Stimulated activated CD4-positive, alpha-beta T cell treated with anti-CD3 and anti-CD28 coated beads, Interleukin-2, amount 100 ng/mL, for 24 hours (primary cell): ENCODE data around the gene CRIM1.

Experiments
- DNase-seq, 2 donors: peaks; one replicate each; pipeline ENCODE4 v3.0.0-alpha.2; 2020

Gene CRIM1

DNA sequence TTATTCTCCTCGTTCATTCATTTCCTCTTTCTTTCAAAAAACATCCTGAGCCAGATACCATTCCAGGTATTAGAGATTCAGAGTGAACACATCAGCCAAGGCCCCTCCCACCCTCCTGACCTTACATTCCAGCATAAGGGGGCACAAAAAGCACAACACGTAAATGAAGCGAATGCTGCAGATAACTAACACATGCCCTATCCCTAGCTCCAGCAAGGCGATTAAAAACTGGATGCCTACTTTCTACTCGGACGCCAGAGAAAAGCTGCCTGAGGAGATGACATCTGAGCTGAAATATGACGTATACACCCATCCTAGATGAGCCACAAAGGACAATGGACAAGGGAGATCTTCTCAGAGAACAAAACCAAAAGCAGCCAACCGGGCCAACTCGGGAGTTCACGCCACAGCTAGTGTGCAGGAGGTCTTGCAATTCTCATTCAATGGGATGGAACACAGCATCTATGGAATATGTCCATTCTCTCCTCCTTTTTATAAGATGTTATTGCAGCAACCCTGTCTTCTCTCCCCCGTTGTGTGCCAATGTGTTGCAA is 208.9 kb downstream of the CRIM1 start:
- no peak for DNase-seq

DNA sequence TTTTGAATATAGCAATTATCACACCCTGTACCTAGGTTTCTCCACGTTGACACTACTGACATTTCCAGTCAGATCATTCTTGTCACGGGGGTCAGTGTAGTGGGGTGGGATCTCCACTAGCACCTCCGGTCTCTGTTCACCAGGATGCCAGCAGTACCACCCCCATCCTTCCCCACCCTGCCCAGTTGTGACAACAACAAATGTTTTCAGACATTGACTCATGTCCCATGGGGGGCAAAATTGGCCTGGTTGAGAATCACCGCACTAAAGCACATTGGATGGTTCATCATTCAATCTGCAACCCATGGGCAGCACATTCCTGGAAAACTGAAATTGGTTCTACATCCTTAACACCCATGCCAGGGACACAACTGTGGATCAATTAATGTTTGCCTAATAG is 210.1 kb downstream of the CRIM1 start:
- no peak for DNase-seq

DNA sequence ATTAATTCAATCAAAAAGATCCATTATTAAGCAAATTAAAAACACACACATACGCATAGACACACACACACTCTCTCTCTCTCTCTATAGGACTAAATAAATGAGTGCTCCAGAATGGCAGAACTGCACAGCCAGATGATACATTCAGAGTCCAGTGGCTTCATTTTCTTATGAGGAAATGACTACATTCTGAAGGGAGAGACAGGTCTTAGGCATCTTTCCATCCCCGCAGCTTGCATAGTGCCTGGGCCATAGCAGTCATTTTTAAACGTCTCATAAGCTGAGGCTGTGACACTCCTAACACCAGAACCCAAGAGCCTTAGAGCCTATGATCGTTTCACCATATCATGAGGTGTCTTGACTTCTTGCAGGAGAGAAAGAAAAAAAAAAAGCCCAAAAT is 211.3 kb downstream of the CRIM1 start:
- no peak for DNase-seq

DNA sequence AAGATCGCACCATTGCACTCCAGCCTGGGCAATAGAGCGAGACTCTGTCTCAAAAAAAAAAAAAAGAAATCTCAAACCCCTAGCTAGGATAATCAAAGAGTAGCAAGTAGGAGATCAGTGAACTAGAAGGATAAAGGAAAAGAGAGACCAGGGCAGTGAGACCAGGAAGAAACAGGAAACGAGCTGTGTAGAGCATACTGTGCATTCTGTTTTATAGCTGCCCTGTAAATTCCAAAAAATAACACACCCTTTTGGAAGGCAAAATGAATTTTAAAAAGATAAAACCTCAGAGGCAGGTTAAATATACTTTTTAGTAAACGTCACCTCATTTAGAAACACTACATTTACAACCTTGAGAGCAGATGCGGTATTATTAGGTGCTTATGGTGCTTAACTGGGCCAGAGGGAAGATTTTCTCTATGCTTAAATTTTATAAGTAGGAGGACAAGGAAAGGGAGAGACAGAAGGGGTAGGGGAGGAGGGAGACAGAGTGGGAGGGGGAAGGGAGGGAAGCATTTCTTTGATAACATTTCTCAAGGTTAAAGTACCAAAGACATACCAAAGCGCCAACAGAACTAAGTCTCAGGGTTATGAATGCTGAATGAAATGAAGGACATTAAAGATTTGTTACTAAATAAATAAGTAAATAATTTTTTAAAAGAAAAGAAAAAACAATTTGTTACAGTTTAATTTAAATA is 212.3 kb downstream of the CRIM1 start:
- DNase-seq, result no peak

DNA sequence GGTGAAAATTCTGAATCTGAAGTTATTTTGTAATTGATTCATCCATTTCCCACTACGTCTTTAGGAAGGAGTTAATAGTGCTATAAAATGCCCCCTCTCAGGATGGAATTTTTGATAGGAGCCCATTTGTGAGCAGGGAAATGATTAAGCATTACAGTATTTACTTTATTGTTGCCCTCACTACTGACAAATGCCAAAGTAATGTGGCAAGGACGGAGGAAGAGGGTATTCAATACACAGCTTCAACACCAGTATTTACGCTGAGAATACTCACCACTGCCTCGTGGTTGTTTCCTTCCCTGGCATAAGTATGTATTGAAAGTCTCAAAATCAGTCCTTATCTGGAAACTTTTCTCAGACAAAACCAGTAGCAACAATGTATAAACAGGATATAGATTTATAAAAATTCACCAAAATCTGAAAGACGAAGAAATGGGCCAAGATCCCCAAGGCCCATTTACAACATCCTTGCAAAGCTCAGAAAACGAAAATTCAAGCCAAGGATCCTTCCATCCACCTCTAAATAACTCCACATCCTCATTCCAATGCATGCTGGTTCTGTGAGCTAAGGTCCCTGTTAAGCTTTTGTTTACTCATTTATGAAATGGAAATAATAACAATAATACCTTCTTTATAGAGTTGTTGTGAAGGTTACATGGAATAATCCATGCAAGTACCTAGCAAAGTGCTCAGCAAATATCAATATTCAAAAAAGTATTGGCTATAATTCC is 213.1 kb downstream of the CRIM1 start:
- no peak for DNase-seq

DNA sequence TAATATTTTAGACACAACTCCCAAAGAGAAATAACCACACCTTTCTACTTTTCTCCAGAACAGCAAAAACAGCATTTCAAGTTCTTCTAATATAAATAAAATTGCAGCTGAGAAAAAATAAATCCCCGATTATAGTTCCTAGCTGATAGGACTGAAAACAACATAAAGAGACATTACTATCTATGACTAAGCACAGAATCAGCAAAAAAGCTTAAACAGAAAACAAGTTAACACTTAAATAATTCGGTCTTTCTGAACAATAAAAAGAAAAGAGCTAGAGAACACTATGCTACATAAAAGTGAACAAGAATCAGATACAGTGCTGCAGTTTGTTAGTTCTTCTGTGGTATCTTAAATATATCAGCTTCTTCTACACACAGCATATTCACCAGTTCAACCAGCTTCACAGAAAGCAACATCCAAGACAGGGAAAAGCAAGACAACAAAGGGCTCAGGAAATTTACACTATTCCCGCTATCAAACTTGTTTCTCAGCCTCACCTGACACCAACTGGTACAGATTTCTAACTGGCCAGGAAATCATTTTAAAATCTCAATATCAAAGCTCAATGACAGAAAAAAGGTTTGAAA is 213.8 kb downstream of the CRIM1 start:
- DNase-seq, result no peak

DNA sequence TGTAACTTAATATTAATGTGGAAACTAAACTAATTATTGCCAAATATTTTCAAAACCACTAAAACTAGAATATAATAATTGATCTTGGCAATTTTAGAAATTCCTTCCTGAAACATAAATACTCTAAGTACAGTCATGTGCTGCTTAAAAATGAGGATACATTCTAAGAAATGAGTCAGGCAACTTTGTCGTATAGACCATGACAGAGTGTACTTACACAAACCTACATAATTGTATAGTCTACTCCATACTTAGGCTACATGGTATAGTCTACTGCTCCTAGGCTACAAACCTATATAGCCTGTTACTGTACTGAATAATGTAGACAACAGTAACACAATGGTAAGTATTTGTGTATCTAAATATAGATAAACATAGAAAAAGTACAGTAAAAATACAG is 214.8 kb downstream of the CRIM1 start:
- DNase-seq, result no peak

DNA sequence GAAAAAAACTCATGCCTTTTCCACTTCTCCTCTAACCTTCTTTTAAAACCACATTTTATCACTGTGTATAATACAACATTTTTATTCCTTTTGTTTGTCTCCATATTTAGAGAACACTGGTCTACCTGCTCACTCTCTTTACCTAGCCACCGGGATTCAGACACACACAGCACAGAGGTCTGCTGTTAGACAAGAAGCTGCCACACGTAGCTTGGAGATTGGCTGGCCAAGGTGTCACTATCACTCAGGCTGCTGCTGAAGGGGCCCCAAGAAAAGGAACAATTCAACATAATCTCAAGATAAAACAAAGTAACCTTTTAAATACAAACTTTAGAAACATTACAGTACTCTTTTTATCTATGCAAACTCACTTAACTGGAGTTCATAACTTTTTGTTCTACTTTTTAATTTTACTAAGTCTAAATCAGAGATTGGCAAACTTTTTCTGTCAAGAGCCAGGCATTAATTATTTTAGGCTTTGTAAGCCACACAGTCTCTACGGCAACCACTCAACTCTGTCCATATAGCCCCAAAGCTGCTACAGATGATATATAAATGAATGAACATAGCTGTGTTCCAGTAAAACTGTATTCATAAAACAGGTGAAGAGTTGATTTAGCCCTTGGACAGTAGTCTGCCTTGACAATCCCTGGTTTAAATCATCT is 216.6 kb downstream of the CRIM1 start:
- DNase-seq, result no peak

DNA sequence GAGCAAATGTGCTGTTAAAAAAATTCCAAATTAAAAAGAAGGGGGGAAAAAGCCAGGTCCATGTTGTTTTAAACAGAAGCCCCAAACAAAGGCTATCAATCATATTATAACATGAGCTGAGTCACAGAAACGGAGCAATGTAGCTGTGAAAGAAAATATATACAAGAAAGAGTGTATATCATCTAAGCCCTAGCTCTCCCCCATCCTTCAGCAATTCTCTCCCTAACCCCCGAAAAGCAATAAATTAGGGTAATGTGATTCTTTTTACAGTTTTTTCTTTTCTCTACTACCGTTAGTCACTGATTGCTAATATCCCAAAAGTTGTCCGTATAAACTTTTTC is 217.1 kb downstream of the CRIM1 start:
- no peak for DNase-seq

DNA sequence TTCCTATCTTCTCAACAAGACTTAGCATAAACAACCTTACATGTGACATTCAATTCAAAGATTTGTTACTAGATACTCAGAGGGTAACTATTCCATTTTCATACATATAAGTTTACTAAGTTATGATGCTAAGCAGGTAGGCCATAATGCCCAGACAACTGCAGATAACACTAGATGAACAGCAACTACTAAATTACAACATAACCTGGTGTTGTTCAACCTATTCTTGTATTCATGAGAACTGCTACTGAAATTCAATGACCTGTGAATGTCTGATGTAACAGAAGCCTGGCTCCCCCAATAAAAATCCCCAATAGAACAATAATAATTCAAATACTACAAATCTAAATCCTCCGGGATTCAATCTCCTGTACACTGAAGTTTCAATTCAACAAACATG is 217.6 kb downstream of the CRIM1 start:
- DNase-seq, result no peak

DNA sequence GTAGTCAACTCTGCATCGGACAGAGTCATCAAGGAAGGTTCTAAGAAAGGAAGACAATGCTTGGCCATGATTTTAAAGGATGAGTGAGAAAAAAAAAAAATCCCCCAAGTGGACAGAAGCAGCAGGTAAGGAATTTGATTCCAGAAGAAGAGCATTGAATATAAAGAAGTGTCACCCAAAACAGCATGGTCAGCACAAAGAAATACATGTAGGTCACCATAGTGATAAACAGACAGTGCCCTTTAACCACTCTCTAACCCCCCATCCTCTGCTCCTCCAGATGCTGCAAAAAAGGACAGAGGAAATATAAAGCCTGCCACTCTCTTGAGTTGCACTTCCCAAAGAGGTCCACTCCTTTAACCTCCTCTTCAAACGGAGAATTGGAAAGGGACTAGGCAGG is 219.0 kb downstream of the CRIM1 start:
- DNase-seq, result no peak

DNA sequence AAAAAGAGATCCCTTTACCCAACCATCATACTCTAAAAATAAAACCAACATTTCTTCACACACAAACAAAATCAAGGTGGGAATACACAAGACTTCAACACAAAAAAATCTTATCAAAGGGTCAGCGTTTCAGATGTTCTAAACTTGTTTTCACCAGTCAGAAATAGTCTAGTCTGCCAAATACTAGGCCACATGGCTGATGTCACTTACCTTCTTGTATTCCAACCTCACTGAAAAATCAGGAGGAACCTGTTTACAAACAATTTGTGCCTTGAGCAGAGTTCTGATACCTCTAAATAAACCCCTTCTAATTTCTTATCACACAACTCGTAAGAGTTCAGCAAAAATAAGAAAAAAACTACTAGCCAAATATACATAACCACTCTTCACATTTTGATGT is 222.3 kb downstream of the CRIM1 start:
- DNase-seq, result no peak

DNA sequence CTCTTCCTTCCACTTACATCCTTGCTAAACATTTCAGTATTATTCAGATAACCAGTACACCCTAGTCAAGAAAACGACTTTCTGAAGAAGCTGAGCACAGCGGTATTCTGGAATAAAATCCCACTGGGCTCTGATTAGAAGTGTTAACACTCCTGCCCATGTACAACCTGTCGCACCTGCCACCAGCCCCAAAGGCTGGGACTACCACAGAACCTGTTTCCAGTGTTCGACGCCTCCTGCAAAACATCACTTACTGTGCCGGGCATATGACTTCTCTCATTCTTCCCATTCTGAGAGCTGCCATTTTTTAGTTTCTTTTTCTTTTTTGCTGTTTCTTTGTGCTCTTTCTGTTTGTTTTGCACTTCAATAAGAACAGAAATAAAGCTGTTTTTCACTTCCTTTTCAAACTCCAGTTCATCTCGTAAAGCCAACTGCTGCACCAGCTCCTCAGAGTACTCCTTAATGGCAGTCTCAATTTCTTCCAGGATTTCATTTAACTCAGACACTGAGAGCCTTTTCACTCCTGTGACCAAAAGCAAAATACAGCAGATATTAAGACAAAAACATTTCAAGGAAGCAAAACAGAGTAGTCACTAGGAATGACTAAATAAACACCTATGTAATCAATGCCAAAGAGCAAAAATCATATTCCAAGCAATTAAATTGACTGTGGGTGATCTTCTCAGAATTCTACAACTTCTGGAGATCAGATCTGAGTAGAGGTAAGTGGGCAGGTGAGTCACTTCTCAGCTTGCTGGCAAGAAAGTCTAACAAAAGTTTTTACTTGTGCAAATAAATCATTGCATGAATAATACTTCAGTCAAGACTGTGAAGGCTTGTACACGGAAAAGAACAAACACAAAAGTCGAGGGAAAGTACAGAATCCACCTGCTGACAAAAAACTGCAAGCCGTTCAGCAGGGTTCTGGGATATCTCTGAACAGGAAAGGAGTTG is 223.0 kb downstream of the CRIM1 start:
- DNase-seq, result no peak

DNA sequence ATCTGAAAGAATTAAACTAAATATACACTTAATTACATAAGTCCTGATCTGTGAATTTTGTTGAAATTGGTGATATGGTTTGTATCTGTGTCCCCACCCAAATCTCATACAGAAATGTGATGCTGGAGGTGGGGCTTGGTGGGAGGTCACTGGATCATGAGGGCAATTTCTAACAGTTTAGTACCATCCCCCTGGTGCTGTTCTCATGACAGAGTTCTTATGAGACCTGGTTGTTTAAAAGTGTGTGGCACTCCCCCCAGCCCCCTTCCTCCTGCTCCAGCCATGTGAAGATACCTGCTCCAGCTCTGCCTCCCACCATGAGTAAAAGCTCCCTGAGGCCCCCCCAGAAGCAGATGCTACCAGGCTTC is 223.7 kb downstream of the CRIM1 start:
- no peak for DNase-seq

DNA sequence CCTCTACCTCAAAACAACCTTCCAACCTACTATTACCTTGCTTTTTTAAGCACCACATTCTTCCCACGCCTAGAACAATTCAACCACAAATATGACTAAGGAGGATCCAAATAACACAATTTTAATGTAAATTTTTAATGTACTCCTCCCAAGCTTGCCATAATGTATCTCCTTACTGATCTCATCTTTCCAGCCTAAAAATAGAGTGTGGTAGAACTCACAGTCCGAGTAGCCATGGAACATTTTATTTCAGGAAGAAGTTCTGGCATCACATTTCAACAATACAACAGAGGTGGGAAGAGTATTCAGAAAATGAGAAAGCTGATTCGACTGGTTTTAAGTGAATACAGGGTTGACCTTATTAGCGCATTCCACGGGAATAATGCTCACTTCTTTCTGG is 227.0 kb downstream of the CRIM1 start:
- DNase-seq, result no peak

DNA sequence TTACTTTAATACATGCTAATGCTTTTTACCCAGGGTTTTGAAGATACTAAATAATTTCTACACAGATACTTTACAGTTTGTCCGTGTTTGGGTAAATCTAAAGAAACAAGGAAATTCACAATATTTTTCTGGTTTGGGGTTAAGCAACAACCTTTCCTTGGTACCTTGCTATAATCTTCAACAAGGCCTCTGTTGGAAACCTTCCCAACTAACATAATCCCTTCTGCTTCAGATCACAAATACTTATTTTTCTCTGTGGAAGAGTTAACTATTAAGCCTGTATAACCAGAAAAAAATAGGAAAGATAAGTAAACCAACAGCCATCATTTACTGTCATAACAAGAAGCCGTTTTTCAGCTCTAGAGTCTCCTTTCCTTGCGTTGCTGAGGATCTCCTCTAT is 227.4 kb downstream of the CRIM1 start:
- DNase-seq, result no peak

DNA sequence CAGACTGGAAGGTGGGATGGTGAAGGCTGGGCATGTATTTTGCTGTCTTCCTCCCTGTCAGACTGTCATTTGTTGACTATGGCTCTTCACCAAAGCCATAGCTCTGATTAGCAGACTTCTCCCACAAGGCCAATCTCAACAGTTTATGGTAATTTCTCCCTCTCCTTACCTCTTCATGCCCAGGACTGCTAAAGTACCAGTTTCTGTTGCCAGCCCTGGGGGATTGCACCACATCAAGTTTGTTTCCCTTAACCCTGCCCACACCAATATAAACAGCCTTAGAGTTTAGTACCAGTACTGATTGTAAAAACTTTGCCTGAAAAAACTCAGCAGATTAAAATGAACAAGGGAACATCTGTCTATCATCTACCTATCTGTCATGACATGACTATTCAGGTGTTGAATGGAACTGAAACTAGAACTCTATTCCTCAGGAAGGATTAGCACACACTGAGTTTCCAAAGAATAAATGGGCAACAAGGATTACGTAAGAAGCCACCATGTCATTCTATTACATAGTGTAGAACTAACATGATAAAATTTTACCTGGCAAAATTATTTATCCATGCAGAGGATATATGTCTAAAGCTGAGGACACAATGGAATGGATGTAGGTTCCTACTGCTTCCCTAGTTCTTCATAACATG is 228.7 kb downstream of the CRIM1 start:
- no peak for DNase-seq

DNA sequence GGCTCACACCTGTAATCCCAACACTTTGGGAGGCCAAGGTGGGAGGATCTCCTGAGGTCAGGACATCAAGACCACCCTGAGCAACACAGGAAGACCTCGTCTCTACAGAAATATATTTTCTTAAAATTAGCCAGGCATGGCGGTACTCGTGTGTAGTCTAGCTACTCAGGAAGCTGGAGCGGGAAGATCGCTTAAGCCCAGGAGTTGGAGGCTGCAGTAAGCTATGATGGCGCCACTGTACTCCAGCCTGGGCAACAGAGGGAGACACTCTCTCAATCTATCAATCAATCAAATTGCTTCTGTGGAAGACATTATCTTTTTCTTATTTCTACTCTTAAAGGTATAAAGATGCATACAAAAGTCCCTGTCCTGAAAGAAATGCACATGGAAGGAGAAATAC is 231.1 kb downstream of the CRIM1 start:
- no peak for DNase-seq

DNA sequence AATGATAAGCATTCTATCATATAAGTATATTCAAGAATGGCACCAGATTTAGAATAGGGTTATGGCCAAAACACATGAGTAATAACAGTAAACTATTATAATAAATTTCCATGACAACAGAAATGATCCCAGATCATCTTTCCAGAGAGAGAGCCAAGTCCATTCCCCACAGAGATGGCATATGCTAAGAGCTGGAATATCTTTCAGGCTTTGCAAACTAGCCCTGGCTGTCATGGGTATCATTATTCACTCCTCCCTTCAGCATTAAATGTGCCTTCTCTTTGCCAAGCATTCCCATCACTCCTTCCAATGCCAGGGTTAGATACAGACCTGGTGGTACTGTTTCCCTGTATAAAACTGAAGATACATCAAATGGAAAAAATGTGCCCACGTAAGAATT is 231.5 kb downstream of the CRIM1 start:
- DNase-seq, result no peak

DNA sequence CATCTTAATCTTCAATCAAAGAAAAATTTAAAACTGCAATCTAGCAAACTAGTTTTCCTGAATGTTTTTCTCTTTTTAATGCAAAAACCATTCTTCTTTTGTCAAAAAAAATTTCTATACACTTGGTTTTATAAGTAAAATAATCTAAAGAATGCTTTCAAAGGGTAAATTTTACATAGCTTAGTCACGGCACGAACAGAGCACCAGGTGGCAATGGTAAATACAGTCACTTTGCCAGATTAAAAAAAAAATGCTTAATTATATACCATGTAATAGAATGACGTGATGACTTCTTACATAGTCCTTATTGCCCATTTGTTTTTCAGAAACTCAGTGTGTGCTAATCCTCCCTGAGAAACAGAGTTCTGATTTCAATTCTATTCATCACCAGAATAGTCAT is 232.0 kb downstream of the CRIM1 start:
- DNase-seq, result no peak

DNA sequence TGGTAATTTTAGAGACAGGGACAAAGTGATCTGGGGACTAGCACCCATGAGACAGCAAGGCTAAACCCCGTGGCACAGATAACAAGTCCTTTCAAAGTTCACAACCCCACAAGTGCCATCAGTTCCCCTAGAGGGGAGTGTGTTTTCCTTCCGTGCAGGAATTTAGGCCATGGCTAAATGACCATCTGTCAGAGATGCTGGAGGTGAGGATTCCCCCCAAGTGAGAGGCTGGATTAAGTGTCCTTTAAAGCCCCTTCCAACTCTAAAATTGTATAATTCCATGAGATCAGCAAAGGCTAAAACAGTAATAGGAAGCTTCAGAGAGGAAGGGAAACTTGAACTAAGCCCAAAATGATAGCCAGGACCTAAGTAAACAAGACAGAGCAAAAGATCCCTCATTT is 233.7 kb downstream of the CRIM1 start:
- no peak for DNase-seq

DNA sequence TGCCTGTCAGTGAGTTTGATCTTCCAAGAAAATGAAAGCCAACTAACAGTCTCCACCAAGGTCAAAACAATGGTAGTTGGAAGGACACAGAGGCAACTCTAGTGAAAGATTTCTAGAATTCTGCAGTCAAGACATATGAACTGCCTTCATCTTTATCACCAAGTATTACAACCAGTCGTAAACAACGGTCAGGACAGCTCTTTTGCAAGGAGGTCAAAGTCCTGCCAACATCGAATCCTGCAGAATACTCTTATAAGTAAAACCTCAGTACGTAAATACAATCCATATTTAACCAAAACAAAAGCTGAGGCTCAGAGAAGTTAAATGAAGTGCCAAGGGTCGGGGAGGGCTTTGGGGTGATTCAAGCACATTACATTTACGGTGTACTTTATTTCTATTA is 239.3 kb downstream of the CRIM1 start:
- DNase-seq, result no peak
